Esophagus muscularis mucosa (tissue), 4 donors: ENCODE measurements around the gene LHFPL6.

ENCODE experiments used
- EP300 ChIP-seq: sonication (generic); formaldehyde crosslinking; IDR thresholded peaks from one replicate; pipeline ENCODE4 v1.6.1; 2017; ENCODE audit warnings: antibody characterized with exemption
- POLR2A ChIP-seq: fragments of 450-650 bp; IDR thresholded peaks from one replicate; pipeline ENCODE4 v1.6.1; 2017; ENCODE audit warnings: antibody characterized with exemption, moderate library complexity, mild to moderate bottlenecking, low read depth
- TF ChIP-seq, protein P1 (sequence below), 3 experiments: fragments of 200-600 bp in 2 of 3; fragments of 450-650 bp in 1 of 3; sonication (generic) in 2 of 3; IDR thresholded peaks; one replicate each; pipeline ENCODE4 v1.5.1; 2017 to 2019; ENCODE audit warnings: antibody characterized with exemption in 3 of 3, mild to moderate bottlenecking in 2 of 3, moderate library complexity in 1 of 3

DNA sequence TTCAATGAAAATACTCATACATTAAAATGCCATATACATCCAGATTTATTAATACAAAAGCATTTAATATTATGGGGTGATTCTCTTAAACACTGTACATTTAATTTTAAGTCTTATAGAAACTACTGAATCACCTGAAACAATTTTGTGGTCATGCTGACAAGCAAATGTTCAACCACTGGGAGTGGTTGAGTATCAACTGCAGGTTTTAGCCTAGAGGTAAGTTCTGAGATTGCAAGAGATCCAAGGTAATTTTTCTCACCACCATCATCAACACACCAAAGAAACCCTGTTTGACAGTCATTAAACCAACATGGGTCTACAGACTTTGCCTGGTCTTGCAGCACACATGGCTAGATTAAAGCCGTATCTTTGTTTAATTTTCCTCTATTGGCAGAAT, 196.3 kb downstream of the LHFPL6 start:
- TF ChIP-seq, protein P1, sequence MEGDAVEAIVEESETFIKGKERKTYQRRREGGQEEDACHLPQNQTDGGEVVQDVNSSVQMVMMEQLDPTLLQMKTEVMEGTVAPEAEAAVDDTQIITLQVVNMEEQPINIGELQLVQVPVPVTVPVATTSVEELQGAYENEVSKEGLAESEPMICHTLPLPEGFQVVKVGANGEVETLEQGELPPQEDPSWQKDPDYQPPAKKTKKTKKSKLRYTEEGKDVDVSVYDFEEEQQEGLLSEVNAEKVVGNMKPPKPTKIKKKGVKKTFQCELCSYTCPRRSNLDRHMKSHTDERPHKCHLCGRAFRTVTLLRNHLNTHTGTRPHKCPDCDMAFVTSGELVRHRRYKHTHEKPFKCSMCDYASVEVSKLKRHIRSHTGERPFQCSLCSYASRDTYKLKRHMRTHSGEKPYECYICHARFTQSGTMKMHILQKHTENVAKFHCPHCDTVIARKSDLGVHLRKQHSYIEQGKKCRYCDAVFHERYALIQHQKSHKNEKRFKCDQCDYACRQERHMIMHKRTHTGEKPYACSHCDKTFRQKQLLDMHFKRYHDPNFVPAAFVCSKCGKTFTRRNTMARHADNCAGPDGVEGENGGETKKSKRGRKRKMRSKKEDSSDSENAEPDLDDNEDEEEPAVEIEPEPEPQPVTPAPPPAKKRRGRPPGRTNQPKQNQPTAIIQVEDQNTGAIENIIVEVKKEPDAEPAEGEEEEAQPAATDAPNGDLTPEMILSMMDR (IDR thresholded peaks at IDR 0.05) = no peak
- TF ChIP-seq POLR2A (no peak), EP300 (no peak)
